HG03066 (cell line): ENCODE results near the gene SPTLC3.

Experiments
- ATAC-seq: cut with Tn5 transposase; IDR thresholded peaks from one replicate; pipeline ENCODE4 v1.9.1; 2021; ENCODE audit warnings: low read depth; ENCODE audit not compliant: unreplicated experiment

SPTLC3 gene

GRCh38 chr20:12984069-12984765 lies 24.6 kb upstream of the SPTLC3 start:
- ATAC-seq, result no peak

GRCh38 chr20:12984863-12985262 lies 23.9 kb upstream of the SPTLC3 start:
- ATAC-seq, result no peak

DNA sequence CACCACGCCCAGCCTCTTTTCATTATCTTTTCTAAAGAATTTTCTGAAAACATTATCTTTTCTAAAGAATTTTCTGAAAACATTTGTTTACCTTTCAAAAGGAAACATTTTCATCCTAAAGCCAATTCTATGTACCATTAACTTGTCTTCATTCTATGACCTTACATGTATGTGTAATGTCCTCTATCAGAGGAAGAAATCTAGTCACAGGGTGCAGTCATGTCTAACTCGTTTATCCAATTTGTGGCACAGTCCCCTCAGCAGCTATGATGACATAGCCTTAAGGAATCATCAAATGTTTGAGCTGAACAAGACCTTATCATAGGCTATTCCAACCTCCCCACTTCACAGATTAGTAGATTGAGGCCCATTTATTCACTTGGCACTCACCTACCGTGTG lies 21.5 kb upstream of the SPTLC3 start:
- ATAC-seq, result no peak

DNA sequence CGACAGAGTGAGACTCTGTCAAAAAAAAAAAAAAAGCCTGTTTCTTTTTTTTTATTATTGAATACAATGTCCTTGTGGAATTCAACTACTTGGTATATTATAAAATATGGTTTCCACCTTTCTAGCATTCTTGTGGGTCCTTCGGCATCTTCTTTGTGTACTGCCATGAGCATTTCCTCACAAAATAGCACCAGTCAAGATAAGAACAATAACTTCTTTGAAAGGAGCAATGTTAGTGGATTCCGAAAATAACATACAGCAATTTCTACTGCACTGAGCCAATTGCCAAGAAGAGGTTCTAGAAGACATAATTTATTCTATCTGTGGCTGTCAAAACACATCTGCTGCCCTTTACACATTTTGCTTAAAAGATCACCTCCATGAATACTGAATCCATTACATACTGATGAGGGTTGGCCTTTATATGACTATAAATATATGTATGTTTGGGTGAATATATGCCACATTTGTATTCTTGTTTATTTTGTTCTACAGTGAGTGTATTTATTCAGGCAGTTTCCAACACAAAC lies 19.1 kb upstream of the SPTLC3 start:
- ATAC-seq, result no peak

GRCh38 chr20:12997128-12997655 lies 11.6 kb upstream of the SPTLC3 start:
- no peak for ATAC-seq

GRCh38 chr20:12998046-12998445 lies 10.7 kb upstream of the SPTLC3 start:
- no peak for ATAC-seq

- no peak for ATAC-seq
These were observed 9.6 kb upstream of the SPTLC3 start for GRCh38 chr20:12999201-12999600.

DNA sequence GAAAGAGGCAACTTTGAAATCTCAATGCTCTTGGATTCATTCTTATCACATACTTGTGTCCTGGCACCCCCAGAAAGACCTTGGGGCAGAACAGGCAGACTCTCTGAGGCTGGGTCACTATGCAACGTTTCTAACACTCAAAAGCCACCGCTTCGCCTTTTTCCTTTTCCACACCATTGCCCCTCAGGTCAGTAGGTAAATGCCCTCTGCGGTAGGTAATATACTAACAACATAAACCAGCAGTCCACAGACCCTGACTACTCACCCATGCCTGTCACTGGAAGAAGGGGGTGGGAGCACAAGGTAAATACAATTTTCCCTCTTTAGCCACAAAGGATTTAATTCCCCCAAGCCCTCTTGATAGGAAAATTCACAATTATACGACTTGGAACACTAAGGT lies 6.5 kb upstream of the SPTLC3 start:
- ATAC-seq, result no peak

DNA sequence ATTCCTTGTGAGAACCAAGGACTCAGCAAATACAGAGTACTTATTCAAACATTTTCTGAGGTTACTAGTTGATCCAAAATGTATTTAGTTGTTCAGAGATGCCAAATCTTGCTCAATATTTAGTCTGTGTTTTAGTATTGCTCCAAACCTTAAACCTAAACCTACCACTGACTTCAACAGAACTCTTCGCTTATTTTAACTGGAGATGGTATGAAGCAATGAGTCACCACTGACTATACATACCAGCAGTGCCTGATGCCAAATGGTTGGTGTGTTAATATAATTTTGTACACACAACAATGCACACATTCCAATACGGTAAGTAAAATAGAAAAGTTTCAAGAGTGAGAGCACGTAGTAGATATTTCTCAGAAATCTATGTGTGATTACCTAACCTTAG lies 1.9 kb upstream of the SPTLC3 start:
- ATAC-seq, result no peak

DNA sequence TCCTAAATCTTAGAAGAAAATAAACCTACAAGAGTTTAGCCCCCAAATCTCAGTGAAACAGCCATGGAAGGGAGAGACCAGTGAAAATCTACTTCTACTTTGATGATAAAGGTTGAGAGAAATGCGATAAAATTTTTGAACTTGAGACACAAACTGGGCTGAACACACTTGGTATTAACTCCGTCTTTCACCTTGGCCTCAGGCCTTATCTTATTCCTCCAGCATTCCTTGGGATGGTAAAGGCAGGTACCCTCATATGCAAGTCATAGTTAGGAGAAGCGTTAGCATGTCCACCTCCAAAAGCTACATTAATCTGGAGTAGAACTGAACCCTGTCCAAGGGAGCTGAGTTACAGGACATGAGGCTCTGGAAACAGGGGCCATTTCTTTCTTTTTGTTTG lies 1.2 kb upstream of the SPTLC3 start:
- ATAC-seq, result no peak

DNA sequence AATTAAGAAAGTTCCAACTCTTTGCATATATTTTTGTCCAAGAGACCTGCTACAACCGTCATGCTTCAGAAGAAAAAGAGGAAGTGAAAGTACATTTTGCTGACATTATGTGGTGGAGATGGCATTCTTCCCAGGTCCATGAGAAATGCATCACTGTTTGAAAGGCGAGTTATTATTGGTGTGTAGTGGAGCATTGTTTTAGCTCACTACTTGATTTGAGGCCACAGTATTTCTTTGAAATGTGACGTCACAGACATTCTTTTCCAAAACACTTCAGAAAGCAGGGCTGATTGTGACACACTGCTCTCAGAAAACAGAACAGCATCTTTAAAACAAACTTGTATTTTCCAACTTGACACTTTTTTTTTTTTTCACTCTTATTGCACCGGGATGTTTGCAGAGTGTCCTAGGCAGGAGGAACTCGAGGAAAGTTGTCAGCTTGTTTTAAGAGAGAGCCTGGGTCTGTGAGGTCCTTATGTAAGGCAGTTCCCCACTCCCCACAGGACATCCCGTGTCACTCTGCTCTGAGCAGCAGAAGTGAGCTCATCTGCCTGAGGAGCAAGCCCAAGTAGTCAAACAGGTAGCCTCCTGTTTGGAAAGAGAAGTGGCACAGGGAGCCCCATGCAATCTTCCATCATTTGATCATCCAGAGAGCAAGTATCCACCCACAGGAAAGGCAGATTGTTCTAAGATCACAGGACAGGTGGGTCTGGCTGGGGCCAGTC lies 1.1 kb downstream of the SPTLC3 start:
- ATAC-seq, result peak; percentile 88

DNA sequence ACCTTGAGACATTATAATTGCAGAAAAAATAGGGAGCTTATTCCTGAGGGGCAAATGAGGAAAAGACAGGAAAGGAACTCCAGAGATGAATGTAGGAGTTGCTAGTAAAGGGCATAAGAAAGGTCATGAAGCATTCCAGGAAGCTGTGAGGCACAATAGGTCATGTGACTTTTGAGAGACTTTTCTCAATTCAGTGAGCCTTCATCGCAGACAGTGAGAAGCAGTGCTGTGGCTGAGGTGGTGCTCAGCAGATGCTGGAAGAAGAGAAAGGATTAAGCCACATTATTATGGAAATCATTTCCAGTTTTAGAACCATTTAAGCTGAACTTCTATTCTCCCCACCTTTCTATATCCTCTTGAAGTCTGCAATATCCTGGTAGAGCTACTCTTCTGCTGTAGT lies 4.1 kb downstream of the SPTLC3 start:
- ATAC-seq, result no peak

DNA sequence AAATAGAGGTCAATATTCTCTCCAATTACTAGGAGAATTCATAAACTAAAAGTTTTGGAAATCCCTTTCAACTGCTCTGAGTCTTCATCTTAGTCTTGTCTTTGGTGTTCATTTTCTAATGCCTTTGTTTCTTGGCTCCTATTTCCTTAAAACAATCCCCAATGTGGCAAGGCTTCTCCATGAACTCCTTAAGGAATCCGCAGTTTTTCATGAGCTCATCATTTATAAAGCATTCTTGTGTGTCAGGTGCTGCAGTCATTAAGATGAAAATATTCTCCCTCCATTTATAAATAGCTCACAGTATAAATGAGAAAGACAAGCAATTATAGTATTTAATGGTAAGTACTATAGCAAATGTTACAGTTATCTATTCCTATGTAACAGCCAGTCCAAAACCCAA lies 4.6 kb downstream of the SPTLC3 start:
- ATAC-seq, result no peak

DNA sequence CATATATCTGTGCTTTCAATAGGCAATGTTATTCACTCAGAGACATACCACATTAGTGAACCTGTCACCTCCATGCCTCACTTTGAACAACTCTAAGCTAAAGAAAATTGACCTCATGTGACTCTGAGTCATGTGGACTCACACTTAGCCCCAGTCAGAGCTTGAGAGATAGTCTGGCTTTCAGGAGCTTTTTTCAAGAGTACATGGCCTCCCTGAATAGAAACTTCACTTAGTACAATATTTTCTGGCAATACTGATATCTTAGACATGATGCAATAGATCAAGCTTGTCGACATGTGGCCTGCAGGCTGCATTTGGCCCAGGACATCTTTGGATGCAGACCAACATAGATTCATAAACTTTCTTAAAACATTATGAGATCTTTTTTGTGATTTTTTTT lies 8.5 kb downstream of the SPTLC3 start:
- no peak for ATAC-seq

DNA sequence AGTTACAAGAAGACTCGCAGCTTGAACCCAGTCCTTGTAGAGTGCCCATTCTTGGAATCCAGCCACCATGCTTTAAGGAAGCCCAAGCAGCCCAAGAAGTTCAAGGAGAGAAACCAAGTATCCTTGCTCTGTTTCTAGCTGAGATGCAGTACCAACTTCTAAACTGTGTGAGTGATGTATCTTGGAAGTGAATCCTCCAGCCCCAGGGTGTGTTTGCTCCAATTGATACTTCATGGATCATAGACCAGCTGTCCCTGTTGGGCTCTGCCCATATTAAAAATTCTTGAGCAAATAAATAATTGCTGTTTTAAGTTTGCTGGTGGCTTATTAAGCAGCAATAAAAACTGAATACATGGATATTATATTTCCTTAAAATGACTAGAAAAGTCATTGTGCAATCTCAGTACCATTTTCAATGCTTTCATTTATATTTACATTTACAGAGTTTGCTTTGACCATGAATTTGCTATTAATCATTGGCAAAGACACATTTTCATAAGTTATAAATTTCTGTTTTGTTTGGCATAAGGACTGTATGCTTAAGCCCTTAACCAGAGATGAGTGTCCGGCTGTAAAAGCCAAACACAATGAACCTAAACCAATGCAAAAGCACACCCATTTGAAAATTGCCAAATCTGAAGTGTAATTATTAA lies 9.2 kb downstream of the SPTLC3 start:
- ATAC-seq, result no peak

- no peak for ATAC-seq
These were observed 12.6 kb downstream of the SPTLC3 start for GRCh38 chr20:13021205-13021970.

GRCh38 chr20:13022401-13023155 lies 13.8 kb downstream of the SPTLC3 start:
- ATAC-seq, result no peak

DNA sequence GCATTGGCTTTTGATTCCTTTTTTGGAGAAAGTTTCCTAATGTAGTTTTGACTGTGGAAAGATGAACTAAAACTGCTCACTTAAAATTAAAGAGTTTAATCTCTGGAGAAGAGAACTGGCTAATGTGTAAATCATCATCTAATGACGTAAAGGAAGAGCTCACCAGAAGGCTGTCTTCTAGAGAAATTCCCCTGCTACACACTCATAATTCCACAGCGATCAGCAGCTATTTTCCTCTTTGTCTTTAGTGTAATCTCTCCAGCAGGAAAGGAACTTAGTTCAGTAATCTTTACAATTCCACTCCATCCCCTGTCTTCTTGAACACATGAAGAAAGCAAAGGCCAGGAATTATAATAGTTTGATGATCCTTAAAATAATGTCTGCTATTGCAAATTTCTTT lies 15.8 kb downstream of the SPTLC3 start:
- no peak for ATAC-seq

GRCh38 chr20:13025181-13025580 lies 16.4 kb downstream of the SPTLC3 start:
- no peak for ATAC-seq

DNA sequence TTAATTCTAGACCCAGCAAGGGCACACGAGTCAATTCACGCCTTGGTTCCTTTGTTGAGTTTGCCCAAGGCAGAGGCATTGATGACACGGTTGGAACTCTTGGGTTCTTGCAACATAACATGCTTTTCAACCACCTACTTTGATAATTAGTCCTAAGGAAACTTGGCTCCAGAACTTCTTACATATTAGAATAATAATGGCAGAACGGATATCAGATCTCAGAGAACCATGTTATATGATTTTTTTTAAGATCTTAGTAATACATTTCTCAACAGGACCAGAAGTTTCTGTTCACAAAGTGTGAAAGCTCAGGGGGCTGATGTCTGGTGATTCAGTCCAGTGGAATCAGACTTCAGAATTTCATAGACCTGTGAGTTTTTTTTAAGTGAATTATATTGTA lies 19.2 kb downstream of the SPTLC3 start:
- ATAC-seq, result no peak
